ENCODE measurements around the gene ADIRF.
"Not testable (repeated sequence)": the region's sequence is repeated elsewhere in the genome, so short reads cannot be mapped to it uniquely, and the experiment has no call there.

ADIRF gene

DNA sequence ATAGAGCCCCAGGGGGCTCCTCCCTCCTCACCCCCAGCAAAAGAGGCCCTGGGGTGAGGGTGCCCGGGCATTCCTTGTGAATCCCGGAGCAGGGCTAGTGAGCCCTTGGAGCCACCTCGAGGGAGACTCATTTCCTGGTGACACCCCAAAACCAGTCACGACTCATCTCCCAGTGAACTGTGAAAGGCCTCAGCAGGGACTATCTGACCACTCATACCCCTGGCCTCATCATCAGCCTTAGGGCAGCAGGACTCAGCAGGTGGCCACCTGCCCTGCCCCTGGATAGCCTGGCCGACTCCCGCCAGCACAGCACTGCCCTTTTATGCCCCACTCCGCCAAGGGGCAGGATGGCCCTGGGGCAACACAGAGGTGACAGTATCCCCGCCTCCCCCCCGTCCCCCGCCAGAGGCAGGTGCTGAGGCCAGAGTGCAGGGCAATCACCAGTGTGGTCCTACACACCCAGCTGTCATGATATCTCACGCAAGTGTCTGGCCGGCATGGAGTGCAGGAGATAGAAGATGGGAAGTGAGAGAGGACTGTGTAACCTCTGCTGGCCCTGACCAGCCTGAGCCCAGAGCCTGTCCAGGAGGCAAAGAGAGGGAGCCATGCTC lies 6.7 kb upstream of the ADIRF start:
- DNase-seq = no peak

DNA sequence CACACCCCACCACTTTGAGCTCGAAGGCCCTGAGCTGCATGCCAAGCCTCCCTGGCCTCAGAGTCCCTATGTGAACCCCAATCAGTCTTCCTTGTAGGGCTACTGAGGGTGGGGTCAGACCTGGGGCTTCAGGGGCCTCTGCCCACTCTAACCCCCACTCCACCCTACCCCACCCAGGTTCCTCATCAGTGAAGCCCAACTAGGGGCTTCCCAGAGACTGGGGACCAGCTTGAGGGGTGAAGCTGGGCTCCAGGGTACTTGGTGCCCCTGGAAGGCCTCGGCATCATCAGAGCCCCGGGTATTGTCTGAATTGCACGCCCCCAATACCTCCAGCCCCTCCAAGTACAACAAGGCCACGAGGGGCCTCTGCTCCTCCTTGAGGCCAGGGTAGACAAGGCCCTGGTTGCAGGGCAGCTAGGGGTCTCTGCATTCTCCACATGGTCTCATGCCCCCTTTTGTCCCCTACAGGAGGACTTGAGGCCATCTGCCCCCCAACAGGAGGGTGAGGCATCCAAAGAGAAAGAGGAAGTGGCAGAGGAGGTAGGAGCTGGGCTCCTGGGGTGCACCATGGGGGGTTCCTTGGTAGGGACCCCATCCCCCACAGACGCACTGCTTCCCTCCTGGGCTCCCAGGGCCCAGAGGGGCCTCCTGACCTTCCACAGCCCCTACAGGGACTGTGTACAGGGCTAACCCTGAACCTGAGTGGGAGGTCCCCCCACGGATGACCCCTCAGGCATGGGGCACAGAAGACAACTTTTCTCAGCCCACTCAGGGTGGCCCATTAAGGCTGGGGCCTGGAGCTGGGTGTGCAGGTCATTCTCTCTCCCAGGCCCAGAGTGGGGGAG lies 5.9 kb upstream of the ADIRF start:
- no peak for DNase-seq

DNA sequence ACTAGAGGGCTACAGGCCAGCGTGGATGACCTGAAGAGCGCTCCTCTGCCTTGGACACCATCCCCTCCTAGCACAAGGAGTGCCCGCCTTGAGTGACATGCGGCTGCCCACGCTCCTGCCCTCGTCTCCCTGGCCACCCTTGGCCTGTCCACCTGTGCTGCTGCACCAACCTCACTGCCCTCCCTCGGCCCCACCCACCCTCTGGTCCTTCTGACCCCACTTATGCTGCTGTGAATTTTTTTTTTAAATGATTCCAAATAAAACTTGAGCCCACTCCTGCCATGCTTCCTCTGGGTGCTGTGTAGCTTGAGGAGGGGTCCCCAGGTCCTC lies 5.3 kb upstream of the ADIRF start:
- DNase-seq = no peak

DNA sequence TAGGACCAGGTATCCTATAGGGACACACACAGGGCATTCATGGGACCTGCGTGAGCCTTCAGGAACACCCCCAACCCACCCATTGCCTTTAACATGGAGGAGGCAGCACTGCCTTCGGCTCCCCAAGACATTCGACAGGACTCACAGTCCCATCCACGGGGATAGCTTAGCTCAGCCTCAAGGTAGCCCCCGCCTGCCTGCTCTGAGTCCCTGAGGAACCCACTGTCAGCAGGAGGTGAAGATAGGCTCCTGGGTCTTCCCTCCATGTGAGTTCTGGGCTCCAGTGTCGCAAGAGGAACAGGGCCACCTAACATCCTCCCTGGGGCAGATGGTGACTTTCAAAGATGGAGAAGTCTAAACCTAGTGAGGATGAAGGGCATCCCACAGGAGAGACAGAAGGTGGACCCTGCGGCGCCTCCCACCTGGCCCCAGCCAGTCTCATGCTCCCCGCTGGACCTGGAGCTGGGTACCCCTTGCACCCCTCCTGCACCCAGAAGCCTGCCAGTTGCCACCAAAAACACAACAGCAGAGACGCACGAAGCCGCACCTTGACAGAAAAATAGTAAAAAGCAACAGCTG lies 4.9 kb upstream of the ADIRF start:
- DNase-seq = no peak

DNA sequence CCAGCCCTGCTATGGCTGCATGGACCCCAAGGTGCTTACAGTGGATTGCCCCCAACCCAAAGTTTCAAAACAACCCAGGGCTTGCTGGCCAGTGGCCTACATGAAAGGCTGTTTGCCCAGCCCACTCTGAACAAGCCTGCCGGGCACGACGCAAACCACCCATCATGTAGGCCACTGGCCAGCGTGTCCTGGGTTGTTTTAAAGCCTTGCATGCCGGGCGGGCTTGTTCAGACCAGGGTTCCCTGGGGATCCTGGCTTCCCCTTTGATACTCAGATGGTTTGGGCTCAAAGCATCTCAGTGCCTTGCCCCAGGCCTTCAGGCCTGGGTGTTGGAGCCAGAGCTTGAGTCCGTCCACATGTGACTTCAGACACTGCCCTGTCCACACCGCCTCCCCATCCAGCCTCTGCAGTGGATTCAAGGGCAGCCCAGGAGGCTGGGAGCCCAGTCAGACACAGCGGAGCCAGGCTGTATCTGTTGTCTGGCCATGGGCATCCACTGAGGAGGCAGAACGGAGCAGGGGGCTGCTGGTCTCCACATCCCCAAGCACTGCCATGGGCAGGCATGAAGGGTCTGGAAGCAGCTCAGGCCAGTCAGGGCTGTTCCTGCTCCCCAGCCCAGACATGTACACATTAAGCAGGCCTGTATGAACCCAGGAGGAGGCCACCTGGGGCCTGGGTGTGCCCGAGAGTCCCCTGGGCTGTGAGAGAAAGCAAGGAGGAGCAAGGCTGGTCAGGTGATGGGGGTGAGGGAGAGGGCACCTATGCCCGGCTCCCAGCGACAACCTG lies 4.0 kb upstream of the ADIRF start:
- DNase-seq = no peak

DNA sequence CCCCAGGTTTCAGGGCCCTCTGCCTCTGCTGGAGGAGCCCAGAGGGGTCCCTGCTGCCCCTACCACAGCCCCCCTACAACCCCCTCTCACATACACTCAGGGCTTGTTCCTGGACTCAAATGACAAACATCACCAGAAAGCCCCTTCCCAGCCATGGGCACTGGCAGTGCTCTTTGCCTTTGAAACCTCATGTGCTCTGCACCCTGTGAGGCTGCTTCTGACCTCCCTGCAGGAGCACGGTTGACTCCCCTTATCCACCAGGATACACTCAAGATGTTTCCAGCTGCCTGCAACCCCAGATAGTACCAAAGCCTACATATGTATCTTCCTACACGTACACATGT lies 3.5 kb upstream of the ADIRF start:
- no peak for DNase-seq

DNA sequence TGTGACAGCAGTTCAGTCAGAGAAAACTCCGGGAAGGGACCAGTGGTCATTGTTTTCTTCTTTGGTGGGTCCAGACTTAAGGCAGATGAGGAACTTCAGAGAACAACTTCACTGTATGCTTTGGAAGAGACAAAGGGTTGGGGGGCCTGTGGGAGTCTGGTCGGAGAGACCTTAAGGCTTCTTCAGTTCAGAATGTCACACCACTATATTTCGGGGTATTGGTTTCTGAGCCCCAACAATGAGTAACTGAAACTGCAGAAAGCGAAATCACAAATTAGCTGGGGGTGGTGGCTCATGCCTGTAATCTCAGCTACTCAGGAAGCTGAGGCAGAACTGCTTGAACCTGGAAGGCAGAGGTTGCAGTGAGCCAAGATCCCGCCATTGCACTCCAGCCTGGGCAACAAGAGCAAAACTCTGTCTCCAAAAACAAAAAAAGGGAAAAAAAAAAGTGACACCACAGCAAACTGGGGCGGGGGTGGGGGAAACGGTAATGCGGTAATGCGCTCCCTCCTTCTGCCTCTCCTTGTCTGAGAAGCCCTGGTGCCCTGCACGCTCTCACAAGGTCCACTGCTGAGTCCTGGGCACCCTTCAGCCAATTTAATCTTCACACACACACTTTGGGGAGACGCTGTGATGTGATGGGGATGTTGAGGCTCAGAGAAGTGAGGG lies 2.2 kb upstream of the ADIRF start:
- DNase-seq = no peak

DNA sequence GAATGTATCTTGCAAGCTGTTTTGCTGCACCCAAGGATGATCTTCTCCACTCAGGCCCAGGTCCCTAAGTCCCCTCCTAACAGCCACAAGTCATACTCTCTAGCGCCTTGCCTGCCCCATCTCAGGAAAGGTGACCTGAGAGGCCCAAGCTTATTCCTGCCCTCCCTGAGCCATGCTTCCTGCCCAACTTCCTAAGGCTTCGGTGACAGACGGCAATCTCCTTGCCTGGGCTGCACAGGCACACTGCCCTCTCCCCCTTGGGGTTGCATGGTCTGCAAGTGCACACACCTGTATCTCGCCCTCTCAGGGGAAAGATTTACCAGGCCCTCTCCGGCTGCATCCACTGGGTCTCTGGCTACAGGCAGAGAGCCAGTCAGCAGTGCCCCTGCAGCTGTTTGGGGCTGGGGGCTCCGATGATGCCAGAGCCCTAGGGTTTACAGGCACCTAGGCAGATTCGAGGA lies 771 bp upstream of the ADIRF start:
- no peak for DNase-seq

DNA sequence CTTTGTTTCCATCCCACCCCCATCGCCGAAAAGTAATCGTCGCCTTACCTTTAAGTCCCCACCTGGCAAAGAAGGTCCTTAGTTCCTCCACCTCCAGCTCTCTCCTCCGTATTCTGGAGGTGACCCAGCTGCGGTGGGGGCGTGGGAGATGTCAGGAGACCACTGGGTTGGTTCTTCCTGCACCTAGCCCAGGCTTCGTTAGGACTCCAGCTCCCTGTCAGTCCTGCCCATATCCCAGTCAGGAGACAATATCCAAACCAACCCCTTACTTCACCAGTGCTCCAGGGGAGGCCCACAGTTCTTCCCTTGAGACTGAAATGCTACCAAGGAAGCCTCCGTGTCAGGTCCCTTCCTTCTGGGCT lies 693 bp downstream of the ADIRF start:
- DNase-seq = no peak

DNA sequence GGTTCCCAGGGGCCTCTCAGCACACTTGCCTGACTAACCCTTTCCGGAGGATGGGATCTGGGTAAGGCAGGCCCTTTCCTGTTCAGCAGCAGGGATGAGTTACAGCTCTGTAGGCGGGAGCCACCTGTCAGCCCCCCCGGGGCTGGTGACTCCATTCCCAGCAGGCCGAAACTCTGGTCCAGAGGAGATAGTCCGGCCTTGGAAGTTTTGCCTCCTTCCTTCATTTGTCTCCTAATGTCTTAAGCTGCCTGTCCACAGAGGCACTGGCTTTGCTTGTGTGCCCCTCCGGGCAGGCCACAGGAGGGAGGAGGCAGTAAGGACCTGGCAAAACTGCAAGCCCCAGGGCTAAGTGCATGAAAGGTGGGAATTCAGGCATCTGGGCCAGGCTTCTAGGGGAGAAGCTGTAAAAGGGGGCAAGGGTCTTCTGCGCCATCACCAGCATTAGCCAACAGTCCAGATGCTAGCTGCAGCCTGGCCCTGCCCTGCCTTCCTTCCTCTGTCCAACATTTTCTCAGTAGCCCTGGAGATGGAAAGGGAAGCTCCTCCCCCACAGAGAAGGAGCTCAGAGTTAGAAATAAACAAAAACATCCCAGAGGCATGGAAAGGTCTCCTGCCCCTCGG lies 1.2 kb downstream of the ADIRF start:
- no peak for DNase-seq

DNA sequence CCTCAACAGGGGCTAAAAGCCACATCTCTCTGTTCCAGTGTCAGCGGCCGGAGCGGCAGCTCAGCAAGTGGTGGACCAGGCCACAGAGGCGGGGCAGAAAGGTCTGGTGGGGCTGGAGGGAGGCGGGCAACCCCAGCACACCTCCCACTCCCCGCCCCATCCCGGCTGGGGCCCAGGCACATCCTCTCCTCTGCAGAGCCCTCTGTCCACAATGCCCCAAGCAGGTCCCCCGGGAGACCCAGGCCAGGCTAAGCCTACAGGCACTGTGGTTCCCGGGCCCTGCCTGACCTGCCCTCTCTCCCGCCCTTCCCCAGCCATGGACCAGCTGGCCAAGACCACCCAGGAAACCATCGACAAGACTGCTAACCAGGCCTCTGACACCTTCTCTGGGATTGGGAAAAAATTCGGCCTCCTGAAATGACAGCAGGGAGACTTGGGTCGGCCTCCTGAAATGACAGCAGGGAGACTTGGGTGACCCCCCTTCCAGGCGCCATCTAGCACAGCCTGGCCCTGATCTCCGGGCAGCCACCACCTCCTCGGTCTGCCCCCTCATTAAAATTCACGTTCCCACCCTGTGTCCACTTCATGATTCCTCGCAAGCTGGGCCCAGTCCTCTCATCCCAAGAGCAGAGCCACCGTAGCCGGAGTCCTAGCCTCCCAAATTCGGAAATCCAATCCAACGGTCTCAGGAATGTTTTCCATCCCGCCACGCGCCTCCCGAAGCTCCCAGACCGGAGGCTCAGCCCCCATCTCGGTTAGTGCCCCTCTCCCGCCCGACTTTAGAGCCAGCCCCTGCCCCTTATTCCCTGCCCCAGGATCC lies 2.1 kb downstream of the ADIRF start:
- DNase-seq = no peak

DNA sequence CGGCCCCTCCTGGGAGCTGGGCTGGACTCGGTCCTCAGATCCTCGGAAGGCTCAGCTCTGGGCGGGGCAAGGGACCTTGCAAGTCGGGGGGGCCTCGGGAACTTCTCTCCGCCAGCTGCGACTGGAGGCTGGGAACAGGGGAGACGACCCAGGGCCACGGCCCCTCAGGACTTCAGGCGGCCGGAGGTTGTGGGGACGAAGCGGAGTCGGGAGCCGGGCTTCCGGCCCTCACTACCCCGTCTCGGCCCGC lies 2.6 kb downstream of the ADIRF start:
- no peak for DNase-seq

DNA sequence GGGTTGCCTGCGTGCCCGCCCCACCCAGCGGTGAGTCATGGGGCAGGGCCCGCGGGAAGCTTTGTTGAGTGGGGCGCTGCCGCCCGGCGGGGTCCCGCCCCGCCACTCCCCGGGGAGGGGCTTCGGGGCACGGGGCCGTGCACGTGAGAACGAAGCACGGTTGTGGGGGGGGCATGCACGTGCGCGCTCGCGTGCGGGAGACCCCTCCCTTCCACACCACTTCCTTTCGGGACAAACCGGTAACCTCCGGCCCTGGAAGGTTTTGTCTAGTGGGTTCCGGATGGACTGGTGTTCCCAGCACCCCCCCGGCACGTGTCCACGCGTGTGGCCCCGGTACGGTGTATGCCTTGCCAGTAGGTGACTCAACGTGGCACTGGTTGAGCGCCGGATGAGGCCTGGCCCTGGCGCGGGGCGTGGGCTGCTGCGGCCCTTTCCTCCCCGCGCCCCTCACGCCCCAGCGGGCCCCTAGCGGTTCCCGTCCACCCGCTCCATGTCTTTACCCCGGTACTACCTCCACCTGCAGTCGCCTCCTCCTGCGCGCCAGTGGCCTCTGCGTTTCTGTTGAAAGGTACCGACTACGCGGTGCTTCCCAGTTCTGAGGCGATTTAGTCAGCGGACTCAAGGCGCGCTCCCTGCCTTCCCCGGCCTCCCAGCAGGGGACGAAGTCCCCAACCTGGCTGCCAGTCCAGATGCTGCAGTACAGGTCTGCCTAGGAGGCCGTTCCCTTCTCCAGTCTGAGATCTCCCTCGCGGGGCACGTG lies 3.1 kb downstream of the ADIRF start:
- no peak for DNase-seq

DNA sequence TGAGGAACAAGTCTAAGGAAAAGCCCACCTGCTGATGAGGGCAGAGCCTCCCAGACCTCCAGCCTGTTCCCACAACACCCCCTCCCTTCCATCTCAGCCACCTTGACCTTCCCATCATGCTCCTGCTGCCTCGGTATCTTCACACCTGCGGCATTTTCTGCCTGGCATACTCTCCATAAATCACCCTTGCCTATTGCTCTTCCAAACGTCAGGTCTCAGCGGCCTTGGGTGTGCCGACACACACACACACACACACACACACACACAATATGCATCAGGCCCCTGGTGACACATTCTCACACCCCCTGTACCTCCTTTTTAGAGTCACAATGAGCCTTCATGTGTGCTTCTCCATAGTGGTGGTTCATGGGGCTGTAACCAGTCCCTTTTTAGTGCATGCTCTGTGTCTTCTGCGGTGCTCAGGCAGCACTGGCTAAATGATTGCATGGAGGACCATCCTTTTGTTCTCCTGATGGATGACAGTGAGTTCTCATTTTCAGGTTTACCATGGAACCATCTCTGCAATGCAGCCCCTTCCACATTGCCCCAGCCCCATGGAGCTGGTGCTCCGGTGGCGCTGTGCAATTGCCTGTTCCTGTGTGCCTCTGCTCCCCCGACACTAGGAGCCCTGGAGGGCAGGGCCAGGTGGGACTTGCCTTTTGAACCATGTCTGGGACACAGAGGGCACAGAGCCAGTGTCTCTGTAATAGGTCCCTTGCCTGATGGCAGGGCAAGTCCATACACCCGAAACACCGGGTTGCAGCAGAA lies 4.5 kb downstream of the ADIRF start:
- DNase-seq = no peak

DNA sequence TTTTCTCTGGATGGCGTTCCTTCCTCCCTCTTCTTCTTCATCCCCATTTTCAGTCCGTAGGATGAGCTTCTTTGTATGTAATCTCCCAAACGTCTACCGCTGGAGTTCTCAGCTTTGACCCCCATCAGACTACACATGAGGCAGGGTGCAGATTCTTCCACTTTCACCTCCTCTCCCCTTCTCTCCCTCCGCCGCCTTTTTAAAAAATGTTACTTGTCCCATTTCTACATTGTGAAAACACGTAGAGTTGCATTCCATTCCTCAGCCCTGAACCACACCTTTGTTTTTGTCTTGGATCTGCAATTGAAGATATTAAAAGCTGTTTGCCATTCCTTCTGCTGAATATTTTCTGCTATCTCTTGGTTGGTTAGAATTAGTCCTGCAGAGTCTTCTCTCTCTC lies 6.2 kb downstream of the ADIRF start:
- no peak for DNase-seq

DNA sequence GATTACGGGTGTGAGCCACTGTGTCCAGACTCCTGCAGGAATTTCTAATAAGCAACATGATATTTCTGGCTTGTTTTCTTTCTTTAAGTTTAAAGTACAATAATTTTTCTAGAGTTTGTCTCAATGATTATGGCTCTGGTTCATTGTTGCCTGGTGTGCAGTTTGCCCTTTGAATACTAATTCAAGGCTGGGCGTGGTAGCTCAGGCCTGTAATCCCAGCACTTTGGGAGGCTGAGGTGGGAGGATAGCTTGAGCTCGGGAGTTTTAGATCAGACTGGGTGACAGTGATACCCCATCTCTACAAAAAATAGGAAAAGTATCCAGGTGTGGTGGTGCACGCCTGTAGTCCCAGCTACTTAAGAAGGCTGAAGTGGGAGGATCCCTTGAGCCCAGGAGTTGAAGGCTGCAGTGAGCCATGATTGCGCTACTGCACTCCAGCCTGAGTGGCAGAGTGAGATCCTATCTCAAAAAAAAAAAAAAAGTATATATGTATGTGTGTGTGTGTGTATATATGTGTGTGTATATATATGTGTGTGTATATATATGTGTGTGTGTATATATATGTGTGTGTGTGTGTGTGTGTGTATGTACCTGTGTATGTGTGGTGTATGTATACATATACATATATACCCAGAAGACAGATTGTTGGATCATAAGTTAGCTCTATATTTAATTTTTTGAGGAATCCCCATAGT lies 8.2 kb downstream of the ADIRF start:
- no peak for DNase-seq

DNA sequence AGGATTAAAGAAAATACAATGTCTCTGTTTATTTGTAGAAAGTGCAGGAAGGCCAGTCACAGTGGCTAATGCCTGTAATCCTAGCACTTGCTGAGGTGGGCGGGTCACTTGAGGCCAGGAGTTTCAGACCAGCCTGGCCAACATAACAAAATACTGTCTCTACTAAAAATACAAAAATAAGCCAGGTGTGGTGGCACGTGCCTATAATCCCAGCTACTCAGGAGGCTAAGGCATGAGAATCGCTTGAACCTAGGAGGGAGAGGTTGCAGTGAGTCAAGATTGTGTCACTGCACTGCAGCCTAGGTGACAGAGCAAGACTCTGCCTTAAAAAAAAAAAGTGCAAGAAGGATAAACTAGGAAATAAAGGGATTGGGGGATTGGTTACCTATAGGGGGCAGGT lies 10.2 kb downstream of the ADIRF start:
- DNase-seq = not testable (repeated sequence)

DNA sequence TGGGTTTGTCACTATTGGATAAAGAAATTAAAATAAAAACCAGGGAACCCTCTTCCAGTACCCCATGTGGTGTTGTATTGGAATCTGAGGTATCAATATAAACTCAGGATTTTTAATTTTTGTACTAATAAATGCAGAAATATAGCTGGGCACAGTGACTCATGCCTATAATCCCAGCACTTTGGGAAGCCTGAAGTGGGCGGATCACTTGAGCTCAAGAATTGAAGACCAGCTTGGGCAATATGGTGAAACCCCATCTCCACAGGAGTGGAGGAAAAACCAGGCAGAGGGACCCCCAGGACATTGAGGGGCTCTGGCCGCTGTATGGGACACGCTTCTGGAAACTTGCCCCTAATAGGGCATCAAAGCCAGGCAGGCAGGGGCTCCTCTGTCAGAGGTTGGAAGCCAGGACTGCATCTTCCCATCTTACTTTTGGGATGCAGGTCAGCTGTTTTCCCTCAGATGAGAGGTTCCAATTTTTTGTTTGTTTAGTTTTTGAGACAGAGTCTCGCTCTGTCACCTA lies 11.1 kb downstream of the ADIRF start:
- no peak for DNase-seq

DNA sequence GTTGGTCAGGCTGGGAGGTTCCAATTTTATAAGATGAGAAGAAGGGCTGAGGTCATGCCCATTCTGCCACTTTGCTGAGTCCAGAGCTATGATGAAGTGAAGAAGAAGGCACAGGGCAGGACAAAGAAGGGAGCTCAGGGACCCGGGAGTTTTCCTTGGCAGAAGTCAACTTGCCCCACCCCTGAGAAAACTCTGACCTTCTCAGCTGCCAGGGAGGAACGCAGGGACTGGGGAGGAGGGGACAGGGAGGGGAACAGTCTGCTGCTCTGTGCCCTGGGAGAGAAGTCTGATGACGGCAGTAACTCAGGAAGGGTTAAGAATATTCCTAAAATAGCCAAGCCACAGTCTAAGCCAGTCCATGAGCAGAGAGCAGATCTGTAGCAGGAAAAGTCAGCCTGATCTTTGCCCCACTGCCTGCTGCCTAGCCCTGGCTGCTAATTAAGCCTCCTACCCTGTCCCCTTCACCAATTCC lies 11.7 kb downstream of the ADIRF start:
- DNase-seq = no peak

DNA sequence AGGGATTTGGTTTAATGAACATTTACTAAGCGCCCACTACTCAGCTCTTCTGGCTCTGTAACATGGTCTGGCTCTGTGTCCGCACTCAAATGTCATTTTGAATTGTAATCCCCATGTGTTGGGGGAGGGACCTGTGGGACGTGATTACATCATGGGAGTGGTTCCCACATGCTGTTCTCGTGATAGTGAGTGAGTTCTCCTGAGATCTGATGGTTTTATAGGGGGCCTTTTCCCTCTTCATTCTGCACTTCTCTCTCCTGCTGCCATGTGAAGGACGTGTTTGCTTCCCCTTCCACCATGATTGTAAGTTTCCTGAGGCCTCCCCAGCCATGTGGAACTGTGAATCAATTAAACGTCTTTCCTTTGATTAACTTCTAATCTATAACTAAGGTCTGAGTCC lies 12.7 kb downstream of the ADIRF start:
- DNase-seq = not testable (repeated sequence)
